ENCODE data around the gene PPP2R2D.

DNA sequence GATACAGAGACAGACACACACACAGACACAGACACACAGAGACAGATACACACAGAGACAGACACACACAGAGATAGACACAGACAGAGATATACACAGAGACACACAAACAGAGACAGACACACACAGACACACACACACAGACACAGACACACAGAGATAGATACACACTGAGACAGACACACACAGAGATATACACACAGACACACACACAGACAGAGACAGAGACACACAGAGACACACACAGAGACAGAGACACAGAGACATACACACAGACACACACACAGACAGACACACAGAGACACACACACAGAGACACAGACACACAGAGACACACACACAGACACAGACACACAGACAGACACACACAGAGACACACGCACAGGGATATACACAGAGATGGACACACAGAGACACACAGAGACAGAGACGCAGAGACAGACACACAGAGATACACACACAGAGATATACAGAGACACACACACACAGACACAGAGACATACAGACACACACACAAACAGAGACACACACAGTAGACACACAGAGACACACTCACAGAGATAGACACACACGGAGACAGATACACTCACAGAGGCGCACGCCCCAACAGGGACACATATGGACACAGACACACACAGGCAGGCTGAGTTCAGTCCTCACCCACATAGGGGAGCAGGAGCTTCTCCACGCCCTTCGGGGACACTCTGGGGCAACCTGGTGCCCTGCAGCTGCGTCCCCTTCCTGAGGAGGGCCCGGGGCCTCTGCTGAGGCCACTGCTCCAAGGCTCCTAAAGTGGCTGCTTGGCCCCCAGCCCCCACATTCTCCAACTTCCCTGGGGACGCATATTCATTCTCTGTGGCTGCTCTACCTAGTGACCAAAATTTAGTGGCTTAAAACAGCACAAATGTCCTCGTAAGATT, 10.3 kb upstream of the PPP2R2D start:
- no peak for TF ChIP-seq ELF4 (IDR thresholded peaks at IDR 0.05)
- TF ChIP-seq, protein P1, sequence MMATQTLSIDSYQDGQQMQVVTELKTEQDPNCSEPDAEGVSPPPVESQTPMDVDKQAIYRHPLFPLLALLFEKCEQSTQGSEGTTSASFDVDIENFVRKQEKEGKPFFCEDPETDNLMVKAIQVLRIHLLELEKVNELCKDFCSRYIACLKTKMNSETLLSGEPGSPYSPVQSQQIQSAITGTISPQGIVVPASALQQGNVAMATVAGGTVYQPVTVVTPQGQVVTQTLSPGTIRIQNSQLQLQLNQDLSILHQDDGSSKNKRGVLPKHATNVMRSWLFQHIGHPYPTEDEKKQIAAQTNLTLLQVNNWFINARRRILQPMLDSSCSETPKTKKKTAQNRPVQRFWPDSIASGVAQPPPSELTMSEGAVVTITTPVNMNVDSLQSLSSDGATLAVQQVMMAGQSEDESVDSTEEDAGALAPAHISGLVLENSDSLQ (IDR thresholded peaks at IDR 0.05): no peak
- TF ChIP-seq HDGF (IDR thresholded peaks at IDR 0.05; ENCODE audit: borderline replicate concordance): no peak
- TF ChIP-seq FOXK2 (IDR thresholded peaks at IDR 0.05): no peak
- no peak for TF ChIP-seq FOXA1 (IDR thresholded peaks at IDR 0.05)
- TF ChIP-seq SP1 (IDR thresholded peaks at IDR 0.05): no peak
- no peak for TF ChIP-seq SUZ12 (IDR thresholded peaks at IDR 0.05)
- no peak for TF ChIP-seq BHLHE40 (IDR thresholded peaks at IDR 0.05; ENCODE audit: borderline replicate concordance)
- TF ChIP-seq LEF1 (IDR thresholded peaks at IDR 0.05; ENCODE audit: borderline replicate concordance): no peak
- TF ChIP-seq CTBP1 (IDR thresholded peaks at IDR 0.05; ENCODE audit: borderline replicate concordance): no peak
- TF ChIP-seq FOXM1 (IDR thresholded peaks at IDR 0.05; ENCODE audit: borderline replicate concordance): no peak
